Thyroid gland (tissue), 4 donors: ENCODE results near the gene EXOG.

Experiments used
- POLR2A ChIP-seq, 2 donors: fragments of 450-650 bp; IDR thresholded peaks; one replicate each; pipeline ENCODE4 v1.6.1; 2017; ENCODE audit warnings: antibody characterized with exemption in 2 of 2, mild to moderate bottlenecking in 2 of 2, moderate library complexity in 1 of 2
- TF ChIP-seq, protein P1 (sequence below), 6 experiments: fragments of 200-600 bp in 3 of 6; fragments of 450-650 bp in 3 of 6; sonication (generic) in 3 of 6; IDR thresholded peaks; one replicate each; pipeline ENCODE4 v1.5.1; 2016 to 2019; ENCODE audit warnings: antibody characterized with exemption in 6 of 6, mild to moderate bottlenecking in 2 of 6, inconsistent platforms in 1 of 6, moderate library complexity in 1 of 6

DNA sequence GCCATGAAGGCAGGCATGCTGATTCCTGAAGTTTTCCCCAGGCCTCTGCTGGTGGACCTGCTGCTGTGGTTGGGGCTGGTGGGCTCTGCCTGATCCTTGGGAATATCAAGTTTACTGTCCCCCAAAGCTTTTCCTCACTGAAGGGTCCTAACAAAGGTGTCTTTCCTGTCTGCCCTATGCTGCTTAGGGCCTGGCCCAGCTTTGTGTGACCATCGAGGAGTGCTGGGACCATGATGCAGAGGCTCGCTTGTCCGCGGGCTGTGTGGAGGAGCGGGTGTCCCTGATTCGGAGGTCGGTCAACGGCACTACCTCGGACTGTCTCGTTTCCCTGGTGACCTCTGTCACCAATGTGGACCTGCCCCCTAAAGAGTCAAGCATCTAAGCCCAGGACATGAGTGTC, 13.2 kb upstream of the EXOG start:
- TF ChIP-seq, protein P1, sequence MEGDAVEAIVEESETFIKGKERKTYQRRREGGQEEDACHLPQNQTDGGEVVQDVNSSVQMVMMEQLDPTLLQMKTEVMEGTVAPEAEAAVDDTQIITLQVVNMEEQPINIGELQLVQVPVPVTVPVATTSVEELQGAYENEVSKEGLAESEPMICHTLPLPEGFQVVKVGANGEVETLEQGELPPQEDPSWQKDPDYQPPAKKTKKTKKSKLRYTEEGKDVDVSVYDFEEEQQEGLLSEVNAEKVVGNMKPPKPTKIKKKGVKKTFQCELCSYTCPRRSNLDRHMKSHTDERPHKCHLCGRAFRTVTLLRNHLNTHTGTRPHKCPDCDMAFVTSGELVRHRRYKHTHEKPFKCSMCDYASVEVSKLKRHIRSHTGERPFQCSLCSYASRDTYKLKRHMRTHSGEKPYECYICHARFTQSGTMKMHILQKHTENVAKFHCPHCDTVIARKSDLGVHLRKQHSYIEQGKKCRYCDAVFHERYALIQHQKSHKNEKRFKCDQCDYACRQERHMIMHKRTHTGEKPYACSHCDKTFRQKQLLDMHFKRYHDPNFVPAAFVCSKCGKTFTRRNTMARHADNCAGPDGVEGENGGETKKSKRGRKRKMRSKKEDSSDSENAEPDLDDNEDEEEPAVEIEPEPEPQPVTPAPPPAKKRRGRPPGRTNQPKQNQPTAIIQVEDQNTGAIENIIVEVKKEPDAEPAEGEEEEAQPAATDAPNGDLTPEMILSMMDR (IDR thresholded peaks at IDR 0.05), result no peak
- TF ChIP-seq POLR2A (IDR thresholded peaks at IDR 0.05), result no peak
